ENCODE results near the gene CALR. TPM values are rescaled to one million over a fixed set of nuclear protein-coding genes. Genes with fewer than 3 reads are reported as not detected.

CALR gene
- total and polyA plus RNA-seq, 9 of the 15 experiments (the other 6 are each of a cell fraction or from before 2014, with no cell fraction given), result 126 to 811 (median 642) TPM

DNA sequence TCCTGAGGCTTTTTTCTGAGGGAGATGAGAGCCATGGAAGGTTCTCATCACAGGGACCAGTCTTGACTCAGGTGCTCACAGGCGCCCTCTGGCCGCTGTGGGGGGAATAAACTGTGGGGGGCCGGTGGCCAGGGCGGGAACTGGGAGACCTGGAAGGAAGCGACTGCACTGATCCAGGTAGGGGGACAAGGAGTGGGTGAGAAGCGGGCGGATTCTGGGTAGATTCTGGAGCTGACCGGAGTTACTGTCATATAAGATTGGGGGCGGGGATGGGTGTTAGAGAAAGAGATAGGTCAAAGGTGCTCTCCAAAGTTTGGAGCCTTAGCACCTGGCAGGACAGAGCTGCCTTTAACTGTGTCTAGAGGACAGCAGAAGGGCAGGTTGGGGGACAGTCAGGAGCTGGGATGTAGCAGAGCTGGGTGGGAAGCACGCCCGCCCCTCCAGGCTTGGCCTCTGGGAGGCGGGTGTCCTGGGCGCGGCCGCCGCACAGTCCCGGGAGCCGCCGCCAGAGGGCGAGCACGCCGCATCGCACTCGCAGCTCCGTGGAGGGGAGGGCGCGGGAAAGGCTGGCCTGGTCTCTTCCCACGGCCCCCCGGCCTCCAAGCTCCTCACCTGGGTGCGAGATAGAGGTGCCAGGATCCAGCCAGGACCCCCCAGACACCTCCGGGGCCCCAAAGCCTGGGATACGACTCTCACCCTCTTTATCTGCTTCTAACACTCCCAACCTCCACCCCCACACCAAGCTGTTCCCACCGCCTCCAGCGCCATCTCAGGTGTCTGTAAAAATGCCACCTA, 26.8 kb downstream of the CALR start (continued):
- TF ChIP-seq, protein P1, sequence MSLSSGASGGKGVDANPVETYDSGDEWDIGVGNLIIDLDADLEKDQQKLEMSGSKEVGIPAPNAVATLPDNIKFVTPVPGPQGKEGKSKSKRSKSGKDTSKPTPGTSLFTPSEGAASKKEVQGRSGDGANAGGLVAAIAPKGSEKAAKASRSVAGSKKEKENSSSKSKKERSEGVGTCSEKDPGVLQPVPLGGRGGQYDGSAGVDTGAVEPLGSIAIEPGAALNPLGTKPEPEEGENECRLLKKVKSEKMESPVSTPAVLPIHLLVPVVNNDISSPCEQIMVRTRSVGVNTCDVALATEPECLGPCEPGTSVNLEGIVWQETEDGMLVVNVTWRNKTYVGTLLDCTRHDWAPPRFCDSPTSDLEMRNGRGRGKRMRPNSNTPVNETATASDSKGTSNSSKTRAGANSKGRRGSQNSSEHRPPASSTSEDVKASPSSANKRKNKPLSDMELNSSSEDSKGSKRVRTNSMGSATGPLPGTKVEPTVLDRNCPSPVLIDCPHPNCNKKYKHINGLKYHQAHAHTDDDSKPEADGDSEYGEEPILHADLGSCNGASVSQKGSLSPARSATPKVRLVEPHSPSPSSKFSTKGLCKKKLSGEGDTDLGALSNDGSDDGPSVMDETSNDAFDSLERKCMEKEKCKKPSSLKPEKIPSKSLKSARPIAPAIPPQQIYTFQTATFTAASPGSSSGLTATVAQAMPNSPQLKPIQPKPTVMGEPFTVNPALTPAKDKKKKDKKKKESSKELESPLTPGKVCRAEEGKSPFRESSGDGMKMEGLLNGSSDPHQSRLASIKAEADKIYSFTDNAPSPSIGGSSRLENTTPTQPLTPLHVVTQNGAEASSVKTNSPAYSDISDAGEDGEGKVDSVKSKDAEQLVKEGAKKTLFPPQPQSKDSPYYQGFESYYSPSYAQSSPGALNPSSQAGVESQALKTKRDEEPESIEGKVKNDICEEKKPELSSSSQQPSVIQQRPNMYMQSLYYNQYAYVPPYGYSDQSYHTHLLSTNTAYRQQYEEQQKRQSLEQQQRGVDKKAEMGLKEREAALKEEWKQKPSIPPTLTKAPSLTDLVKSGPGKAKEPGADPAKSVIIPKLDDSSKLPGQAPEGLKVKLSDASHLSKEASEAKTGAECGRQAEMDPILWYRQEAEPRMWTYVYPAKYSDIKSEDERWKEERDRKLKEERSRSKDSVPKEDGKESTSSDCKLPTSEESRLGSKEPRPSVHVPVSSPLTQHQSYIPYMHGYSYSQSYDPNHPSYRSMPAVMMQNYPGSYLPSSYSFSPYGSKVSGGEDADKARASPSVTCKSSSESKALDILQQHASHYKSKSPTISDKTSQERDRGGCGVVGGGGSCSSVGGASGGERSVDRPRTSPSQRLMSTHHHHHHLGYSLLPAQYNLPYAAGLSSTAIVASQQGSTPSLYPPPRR (CRISPR knock-in tag; IDR thresholded peaks at IDR 0.05; ENCODE audit: borderline replicate concordance), result no peak
- no peak for TF ChIP-seq RBM15 (IDR thresholded peaks at IDR 0.05; ENCODE audit: insufficient read depth, low read length)
- no peak for TF ChIP-seq FOXJ3 (CRISPR knock-in tag; IDR thresholded peaks at IDR 0.05)
- TF ChIP-seq, protein P2, sequence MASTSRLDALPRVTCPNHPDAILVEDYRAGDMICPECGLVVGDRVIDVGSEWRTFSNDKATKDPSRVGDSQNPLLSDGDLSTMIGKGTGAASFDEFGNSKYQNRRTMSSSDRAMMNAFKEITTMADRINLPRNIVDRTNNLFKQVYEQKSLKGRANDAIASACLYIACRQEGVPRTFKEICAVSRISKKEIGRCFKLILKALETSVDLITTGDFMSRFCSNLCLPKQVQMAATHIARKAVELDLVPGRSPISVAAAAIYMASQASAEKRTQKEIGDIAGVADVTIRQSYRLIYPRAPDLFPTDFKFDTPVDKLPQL (IDR thresholded peaks at IDR 0.05; ENCODE audit: extremely low read depth, insufficient read length), result no peak
- TF ChIP-seq ZBTB7A (IDR thresholded peaks at IDR 0.05; ENCODE audit: borderline replicate concordance, control insufficient read depth, low read depth, low read length), result peak; percentile 85
- TF ChIP-seq ZFX (CRISPR knock-in tag; IDR thresholded peaks at IDR 0.05), result peak; percentile 70
- TF ChIP-seq HMGN3 (IDR thresholded peaks at IDR 0.05; ENCODE audit: borderline replicate concordance, extremely low read depth, insufficient read length, low read depth, low read length), result peak; percentile 69
- peak in 2 of 3 experiments; percentile 22 to 66 for TF ChIP-seq YY1 (IDR thresholded peaks at IDR 0.05; ENCODE audit: borderline replicate concordance in 1 of 3, control insufficient read depth in 1 of 3, extremely low read depth in 1 of 3, insufficient read depth in 3 of 3, insufficient read length in 1 of 3, insufficient replicate concordance in 2 of 3, low read depth in 1 of 3, low read length in 2 of 3)
- no peak for TF ChIP-seq ZNF121 (CRISPR knock-in tag; conservative IDR thresholded peaks at IDR 0.05)
- no peak for TF ChIP-seq PRMT5 (CRISPR knock-in tag; IDR thresholded peaks at IDR 0.05)
- no peak for TF ChIP-seq CHD4 (IDR thresholded peaks at IDR 0.05; ENCODE audit: insufficient read depth, insufficient replicate concordance, low read depth, low read length, poor library complexity, severe bottlenecking)
- TF ChIP-seq CCAR2 (IDR thresholded peaks at IDR 0.05; ENCODE audit: low read depth, low read length), result no peak
- TF ChIP-seq C11orf30 (IDR thresholded peaks at IDR 0.05; ENCODE audit: low read depth), result no peak
- TF ChIP-seq, protein P3, sequence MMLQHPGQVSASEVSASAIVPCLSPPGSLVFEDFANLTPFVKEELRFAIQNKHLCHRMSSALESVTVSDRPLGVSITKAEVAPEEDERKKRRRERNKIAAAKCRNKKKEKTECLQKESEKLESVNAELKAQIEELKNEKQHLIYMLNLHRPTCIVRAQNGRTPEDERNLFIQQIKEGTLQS (IDR thresholded peaks at IDR 0.05), result no peak
- TF ChIP-seq, protein P3 (CRISPR knock-in tag; conservative IDR thresholded peaks at IDR 0.05), result 0 out of 2 replicates have a peak, but pooled peaks have one; percentile 46
- TF ChIP-seq TRIM28 (IDR thresholded peaks at IDR 0.05), result no peak
- TF ChIP-seq ZNF124 (CRISPR knock-in tag; IDR thresholded peaks at IDR 0.05), result no peak
- TF ChIP-seq, protein P4, sequence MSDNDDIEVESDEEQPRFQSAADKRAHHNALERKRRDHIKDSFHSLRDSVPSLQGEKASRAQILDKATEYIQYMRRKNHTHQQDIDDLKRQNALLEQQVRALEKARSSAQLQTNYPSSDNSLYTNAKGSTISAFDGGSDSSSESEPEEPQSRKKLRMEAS (CRISPR knock-in tag; IDR thresholded peaks at IDR 0.05), result peak; percentile 2; the same call in 1 of the 2 replicates
- no peak for TF ChIP-seq ZKSCAN3 (CRISPR knock-in tag; IDR thresholded peaks at IDR 0.05)
- TF ChIP-seq ZBTB17 (CRISPR knock-in tag; IDR thresholded peaks at IDR 0.05), result no peak
- peak; percentile 74 for TF ChIP-seq CBFA2T3 (IDR thresholded peaks at IDR 0.05)
